Colonic mucosa (tissue), 4 donors: ENCODE results near the gene ATG12. TPM values are rescaled to one million over a fixed set of nuclear protein-coding genes. Genes with fewer than 3 reads are reported as not detected.

Source experiments
- DNase-seq: peaks from one replicate; pipeline ENCODE4 v3.0.0-alpha.2; 2020
- H3K27ac ChIP-seq: fragments of 200-600 bp; one replicate; pipeline ENCODE4 v1.8.0; 2021
- H3K27me3 ChIP-seq: fragments of 200-600 bp; one replicate; pipeline ENCODE4 v1.8.0; 2021
- H3K36me3 ChIP-seq: fragments of 200-600 bp; one replicate; pipeline ENCODE4 v1.8.0; 2021
- H3K4me1 ChIP-seq: fragments of 200-600 bp; one replicate; pipeline ENCODE4 v1.8.0; 2021; ENCODE audit warnings: mild to moderate bottlenecking
- H3K4me3 ChIP-seq: fragments of 200-600 bp; one replicate; pipeline ENCODE4 v1.8.0; 2021
- H3K9ac ChIP-seq, 2 donors: one replicate each; pipeline ENCODE4 v1.7.0; 2013; ENCODE audit warnings: control low read depth in 2 of 2, low read depth in 2 of 2, low read length in 2 of 2
- H3K9me3 ChIP-seq: fragments of 200-600 bp; one replicate; pipeline ENCODE4 v1.8.0; 2021
- intact Hi-C: fragments of 100-400 bp; cut with DNase I; formaldehyde crosslinking; loops from one replicate; pipeline ENCODE4 v1.14.1; 2022
- total RNA-seq, 2 donors: library from RNA; stranded (reverse); fragmentation: NEBNext Ultra II Directional in 1 of 2; extraction: Animal tissue kit (Norgen Biotek cat#: 25700) in 1 of 2; gene quantifications; one replicate each; pipeline ENCODE4 v1.2.1, GENCODE V29; 2021
- TF ChIP-seq, protein P1 (sequence below): fragments of 200-600 bp; IDR thresholded peaks from one replicate; pipeline ENCODE4 v1.8.0; 2022; ENCODE audit warnings: antibody characterized with exemption, mild to moderate bottlenecking
- donor health status: healthy.
- donor health status: DM: no; HTN: no; CAD: no.
- donor health status: DM: no; HTN: no; CAD: no.

ATG12 gene
- total RNA-seq, 2 donors from 2014 or later: 24.5 to 38.9 TPM

DNA sequence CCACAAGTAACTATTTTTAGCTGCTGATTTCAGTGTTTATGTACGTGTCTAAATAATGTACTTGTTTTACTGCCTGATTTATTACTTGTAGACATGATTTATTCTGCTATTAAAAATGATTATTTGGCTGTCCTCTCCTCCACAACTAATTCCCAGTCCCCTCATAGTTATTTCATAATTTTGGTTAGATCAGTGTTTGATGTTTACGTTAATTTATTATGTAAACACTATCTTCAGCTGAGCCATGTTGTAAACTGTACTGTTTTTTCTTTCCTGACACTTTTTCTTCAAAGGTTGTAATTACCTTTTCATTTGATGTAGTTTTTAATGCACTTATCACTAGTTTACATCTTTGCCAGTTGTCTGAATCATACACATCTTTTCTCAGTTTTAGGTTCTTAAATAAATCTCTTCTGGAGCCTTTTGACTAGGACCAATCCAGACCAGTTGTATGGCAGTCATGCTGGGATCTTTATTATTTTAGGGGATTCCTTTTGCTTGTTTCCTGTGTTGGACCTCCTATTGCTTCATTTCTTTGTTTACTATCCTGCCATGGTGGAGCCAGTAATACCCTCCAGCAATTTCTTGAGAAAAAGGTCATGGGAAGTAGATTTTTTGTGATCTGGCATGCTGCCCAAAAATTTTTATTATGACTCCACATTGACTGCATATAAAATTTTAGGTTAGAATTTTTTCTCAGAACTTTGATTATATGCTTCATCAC lies 16.4 kb upstream of the ATG12 start:
- no peak for DNase-seq
- Histone ChIP-seq H3K27me3 (no peaks in the 10 kb centered on the region), H3K9me3 (no peaks in the 10 kb centered on the region), H3K36me3 (no peaks in the 10 kb centered on the region), H3K27ac (no peak overlapping the region), H3K9ac (no peak overlapping the region), H3K4me3 (no peak overlapping the region), H3K4me1 (peaks cover 13% of the 10 kb centered on the region)
- TF ChIP-seq, protein P1, sequence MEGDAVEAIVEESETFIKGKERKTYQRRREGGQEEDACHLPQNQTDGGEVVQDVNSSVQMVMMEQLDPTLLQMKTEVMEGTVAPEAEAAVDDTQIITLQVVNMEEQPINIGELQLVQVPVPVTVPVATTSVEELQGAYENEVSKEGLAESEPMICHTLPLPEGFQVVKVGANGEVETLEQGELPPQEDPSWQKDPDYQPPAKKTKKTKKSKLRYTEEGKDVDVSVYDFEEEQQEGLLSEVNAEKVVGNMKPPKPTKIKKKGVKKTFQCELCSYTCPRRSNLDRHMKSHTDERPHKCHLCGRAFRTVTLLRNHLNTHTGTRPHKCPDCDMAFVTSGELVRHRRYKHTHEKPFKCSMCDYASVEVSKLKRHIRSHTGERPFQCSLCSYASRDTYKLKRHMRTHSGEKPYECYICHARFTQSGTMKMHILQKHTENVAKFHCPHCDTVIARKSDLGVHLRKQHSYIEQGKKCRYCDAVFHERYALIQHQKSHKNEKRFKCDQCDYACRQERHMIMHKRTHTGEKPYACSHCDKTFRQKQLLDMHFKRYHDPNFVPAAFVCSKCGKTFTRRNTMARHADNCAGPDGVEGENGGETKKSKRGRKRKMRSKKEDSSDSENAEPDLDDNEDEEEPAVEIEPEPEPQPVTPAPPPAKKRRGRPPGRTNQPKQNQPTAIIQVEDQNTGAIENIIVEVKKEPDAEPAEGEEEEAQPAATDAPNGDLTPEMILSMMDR: no peak
- intact Hi-C loops: no loop called here

GRCh38 chr5:115857057-115857479 lies 15.7 kb upstream of the ATG12 start:
- H3K27ac ChIP-seq: no peak overlapping the region
- intact Hi-C loops: no loop called here
- no peak overlapping the region for H3K4me3 ChIP-seq
- TF ChIP-seq, protein P1: no peak
- H3K9me3 ChIP-seq: no peaks in the 10 kb centered on the region
- no peaks in the 10 kb centered on the region for H3K27me3 ChIP-seq
- no peak for DNase-seq
- H3K4me1 ChIP-seq: peaks cover 13% of the 10 kb centered on the region
- H3K9ac ChIP-seq: no peak overlapping the region
- no peaks in the 10 kb centered on the region for H3K36me3 ChIP-seq

DNA sequence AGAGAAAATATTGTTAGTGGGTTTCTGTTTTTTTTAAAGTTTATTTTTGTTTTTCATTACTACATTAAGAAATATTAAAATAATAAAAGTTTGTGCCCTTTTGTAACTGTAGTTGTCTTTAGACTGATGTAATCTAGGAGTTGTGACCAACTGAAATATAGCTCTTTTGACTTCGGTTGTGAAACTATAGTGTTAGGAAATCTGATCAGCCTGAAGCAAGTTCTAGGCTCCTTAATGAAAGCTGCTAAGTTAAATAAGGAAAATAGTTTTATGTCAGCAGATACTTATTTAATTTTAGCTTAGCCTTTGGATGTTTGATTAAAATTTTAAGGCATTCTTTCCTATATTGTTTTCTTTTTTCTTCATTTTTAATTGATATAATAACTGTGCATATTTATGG lies 14.6 kb upstream of the ATG12 start:
- Histone ChIP-seq H3K36me3 (no peaks in the 10 kb centered on the region), H3K27ac (no peak overlapping the region), H3K27me3 (no peaks in the 10 kb centered on the region), H3K4me3 (no peak overlapping the region), H3K9ac (no peak overlapping the region), H3K4me1 (peaks cover 13% of the 10 kb centered on the region), H3K9me3 (no peaks in the 10 kb centered on the region)
- DNase-seq: no peak
- intact Hi-C loops: no loop called here
- TF ChIP-seq, protein P1: no peak

GRCh38 chr5:115854139-115854538 lies 12.8 kb upstream of the ATG12 start:
- no peaks in the 10 kb centered on the region for H3K9me3 ChIP-seq
- no peaks in the 10 kb centered on the region for H3K36me3 ChIP-seq
- no peak for DNase-seq
- TF ChIP-seq, protein P1: no peak
- intact Hi-C loops: no loop called here
- H3K9ac ChIP-seq: no peak overlapping the region
- H3K27ac ChIP-seq: no peak overlapping the region
- peaks cover 13% of the 10 kb centered on the region for H3K4me1 ChIP-seq
- no peaks in the 10 kb centered on the region for H3K27me3 ChIP-seq
- H3K4me3 ChIP-seq: no peak overlapping the region

- TF ChIP-seq, protein P1: no peak
- Histone ChIP-seq H3K9ac (no peak overlapping the region), H3K4me3 (no peak overlapping the region), H3K36me3 (no peaks in the 10 kb centered on the region), H3K27me3 (no peaks in the 10 kb centered on the region), H3K9me3 (no peaks in the 10 kb centered on the region), H3K27ac (no peak overlapping the region), H3K4me1 (no peaks in the 10 kb centered on the region)
- intact Hi-C loops: no loop called here
- DNase-seq: no peak
These were observed 9.5 kb upstream of the ATG12 start for GRCh38 chr5:115850744-115851416.
